K562 (cell line): Measurements from ENCODE around the gene PRPSAP1.

Experiments used
- CTCF ChIP-seq, 3 experiments: IDR thresholded peaks in 2 of 3; conservative IDR thresholded peaks in 1 of 3; 2 replicates each; pipeline ENCODE4 v1.5.1; 2011 to 2012; ENCODE audit warnings: low read length in 3 of 3, mild to moderate bottlenecking in 3 of 3, control low read depth in 2 of 3, improper control_type of control experiment in 1 of 3, inconsistent platforms in 1 of 3, low read depth in 1 of 3, mixed read lengths in 1 of 3, moderate library complexity in 1 of 3; ENCODE audit not compliant: insufficient read depth in 2 of 3
- MYC ChIP-seq, 2 experiments: fragments of 250-450 bp in 1 of 2; sonication (Bioruptor Pico) in 1 of 2; IDR thresholded peaks; 2 replicates each; pipeline versions ENCODE4 v1.5.1 to v1.6.1; 2012 to 2021; ENCODE audit warnings: low read depth in 2 of 2, borderline replicate concordance in 1 of 2, improper control_type of control experiment in 1 of 2, low read length in 1 of 2, mild to moderate bottlenecking in 1 of 2, moderate library complexity in 1 of 2
- ZNF146 ChIP-seq: IDR thresholded peaks from one replicate; pipeline ENCODE4 v1.6.1; 2018; ENCODE audit warnings: missing compliant biosample characterization; ENCODE audit not compliant: unreplicated experiment

- TF ChIP-seq MYC (IDR thresholded peaks at IDR 0.05; ENCODE audit: low read depth, low read length) (no peak), MYC (CRISPR knock-in tag; IDR thresholded peaks at IDR 0.05; ENCODE audit: borderline replicate concordance, low read depth) (no peak), CTCF (IDR thresholded peaks at IDR 0.05 in 2 of 3, conservative IDR thresholded peaks at IDR 0.05 in 1 of 3; ENCODE audit: insufficient read depth in 2 of 3, low read depth in 1 of 3, low read length in 3 of 3) (no peak), ZNF146 (CRISPR knock-in tag) (no peak)
These were observed 5.7 kb upstream of the PRPSAP1 start for GRCh38 chr17:76359375-76359774.
